Muscle of arm (tissue), 12 donors: Measurements from ENCODE around the gene EFHC1. TPM values are rescaled to one million over a fixed set of nuclear protein-coding genes. Genes with fewer than 3 reads are reported as not detected.
A peak's percentile ranks its signal among the peaks of the same experiment; 100 is the strongest.

Experiments
- DNase-seq: peaks from one replicate; pipeline ENCODE4 v3.0.0-alpha.2; 2013
- polyA plus RNA-seq, 12 donors: library from polyadenylated mRNA; unstranded; fragments of 120-200 nt; gene quantifications; one replicate each; pipeline ENCODE4 v1.2.1, GENCODE V29; 2013; ENCODE audit not compliant: insufficient read length in 12 of 12

Gene EFHC1
- polyA plus RNA-seq, 12 donors: 14.4 to 72.6 (median 23.4) TPM; not detected in 1

DNA sequence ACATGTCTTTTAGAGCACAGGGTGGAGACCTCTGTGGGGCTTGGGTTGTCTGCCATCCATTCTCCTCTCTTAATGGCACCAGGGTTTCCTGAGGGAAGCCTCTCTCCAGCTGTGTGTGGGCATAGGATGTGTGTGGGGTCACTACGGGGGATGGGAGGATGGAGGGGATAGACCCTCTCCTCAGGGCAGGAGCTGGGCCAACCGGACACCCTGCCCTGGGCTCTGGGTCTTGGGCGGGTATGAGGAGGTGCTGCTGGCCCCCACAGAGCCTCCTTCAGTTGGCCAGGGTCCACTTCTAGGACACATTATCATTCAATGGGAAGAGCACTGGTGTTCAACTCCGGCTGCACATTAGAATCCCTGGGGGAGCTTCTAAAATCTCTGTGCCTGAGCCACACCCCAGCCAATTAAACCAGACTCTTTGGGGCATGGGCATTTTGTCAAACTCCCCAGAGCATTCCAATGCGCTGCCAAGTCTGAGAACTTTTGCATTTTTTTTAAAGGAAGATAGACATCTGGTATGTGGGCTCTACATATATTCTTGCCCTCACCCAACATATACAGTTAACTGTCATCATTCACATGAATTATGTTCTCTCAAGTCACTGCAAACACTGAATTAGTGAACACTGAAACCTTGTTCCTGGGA is 118.2 kb downstream of the EFHC1 start:
- DNase-seq: no peak

DNA sequence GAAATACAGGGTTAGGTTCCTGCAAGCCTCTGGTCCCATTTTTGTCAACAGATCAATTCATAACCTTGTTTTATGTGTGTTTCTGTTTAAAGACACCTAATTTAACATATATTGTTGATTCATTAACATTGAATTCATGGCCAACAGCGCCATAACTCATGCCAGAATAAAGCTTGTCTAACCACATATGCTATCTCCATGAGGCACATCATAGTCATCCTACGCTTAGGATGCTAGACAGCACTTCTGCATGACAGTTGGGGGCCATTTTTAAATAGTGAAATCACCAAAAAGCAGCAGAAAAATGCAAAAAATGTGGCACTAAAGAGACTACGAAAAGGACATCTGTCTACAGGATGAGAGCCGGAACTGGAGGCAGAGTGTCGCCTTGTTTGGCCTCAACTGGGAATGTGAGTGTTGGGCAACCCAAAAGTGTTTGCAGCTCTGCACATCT is 118.8 kb downstream of the EFHC1 start:
- no peak for DNase-seq

DNA sequence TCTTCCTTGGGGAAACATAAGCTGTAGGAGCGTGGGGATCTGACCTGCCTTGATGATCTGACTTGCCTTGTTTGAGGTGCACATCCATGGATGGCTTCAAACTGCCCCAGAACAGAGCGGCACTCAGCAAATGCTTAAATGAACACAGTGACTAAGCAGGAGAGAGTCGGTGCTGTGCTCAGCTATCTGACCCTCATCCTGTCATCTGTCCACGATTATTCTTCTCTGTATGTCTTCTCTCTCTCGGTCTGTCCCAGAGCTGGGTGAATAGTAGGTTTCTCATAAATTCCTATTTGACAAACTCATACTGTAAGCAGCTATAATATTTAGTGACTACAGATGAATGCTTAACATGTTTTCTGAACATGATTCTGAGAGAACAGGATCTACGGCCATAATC is 119.5 kb downstream of the EFHC1 start:
- no peak for DNase-seq

DNA sequence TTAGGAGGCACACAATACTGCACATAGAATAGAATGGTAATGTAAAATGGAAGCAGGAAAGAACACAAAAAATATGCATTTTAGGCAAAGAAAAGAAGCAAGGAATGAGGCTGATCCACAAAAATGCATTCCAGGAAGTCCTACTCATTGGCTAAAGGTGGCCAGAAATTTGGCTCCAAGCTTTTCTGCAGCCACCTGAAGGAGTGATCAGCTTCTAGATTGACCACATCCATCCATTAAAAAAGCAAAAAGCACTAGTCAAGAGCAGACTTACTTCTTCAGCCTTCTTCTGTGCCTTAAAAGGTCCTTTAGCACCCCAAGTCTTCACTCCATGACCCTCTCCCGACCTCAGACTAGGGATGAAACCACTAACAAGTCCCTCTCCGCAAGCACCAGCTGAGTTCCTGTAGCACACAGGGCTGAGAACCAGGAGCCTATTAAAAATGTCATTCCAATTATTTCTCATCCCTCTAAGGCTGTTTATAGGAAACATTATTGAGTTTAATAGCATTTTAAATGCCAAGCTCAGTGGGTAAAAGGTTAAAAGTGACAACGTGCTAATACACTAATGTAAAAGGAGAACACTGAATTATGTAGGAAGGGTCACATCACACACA is 120.3 kb downstream of the EFHC1 start:
- no peak for DNase-seq

DNA sequence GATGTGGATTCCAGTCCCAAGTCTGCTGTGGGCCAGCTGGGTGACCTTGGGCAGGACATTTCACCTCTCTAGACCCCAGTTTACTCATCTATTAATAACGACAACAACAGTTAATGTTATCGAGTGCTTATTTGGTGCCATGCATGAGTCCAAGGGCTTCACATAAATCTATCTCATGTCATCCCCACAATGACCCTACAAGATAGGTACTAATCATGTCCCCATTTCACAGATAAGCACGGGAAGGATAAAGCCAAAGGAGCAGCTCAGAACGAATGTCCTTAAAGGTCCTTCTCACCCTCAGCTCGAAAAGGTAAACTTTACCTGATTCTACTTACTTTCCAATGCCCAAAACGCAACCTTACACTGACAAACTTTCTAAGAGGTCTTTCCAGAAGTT is 121.0 kb downstream of the EFHC1 start:
- DNase-seq: no peak

DNA sequence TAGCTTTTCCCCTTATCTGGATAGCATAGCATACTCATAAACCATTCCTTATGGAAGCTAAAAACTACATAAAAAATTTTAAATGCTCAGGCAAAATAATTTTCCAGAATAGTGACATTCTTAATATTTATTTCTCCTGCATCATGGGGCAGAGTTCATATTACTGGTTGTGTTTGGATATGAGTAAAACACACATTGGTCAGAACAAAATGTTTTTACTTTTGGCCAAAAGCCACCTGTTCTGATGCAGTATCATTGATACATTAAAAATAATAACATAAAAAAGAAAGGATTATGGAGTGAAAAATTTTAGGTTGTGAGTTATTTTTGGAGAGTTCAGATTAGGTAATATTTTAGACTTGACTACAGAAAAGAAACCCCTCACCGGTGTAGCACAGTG is 123.1 kb downstream of the EFHC1 start:
- no peak for DNase-seq

DNA sequence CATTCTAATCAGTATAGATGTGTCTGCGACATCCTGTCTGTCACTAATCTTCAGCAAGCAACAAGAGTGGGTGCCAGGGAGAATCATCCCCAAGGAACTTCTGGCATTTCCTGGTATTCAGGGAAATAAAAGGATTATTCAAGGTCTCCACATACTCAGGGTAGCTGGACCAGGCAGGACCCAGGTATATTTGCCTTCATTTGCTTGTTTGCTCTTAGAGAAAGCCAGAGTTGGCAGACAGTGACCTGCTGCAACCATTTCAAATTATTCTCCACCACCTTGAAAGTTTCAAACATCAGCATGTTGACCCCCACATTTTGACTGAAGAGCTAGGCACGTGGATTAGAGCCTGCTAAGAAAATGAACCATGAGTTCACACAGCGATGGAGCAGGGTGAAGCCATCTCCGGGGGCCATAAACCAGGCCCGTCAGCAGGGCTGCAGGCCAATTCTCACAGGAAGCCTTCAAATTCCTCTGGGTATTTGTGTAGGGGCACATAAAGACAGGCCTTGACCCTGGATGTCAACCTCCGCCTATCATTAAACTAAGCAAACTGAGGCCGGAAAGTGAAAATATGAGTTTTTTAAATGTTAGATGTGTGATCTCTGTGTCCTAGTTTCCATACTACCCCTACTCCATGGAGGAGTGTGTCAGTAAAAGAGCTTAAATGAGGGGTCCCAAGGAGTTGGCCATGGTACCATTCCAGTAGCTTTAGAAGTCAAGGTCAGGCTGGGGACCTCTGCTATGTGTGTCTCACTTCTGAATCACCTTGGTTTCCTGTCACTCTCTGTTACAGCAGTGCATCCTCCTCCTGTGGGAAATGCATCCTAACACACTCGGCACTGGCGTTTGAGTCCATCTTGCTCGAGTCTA is 123.8 kb downstream of the EFHC1 start:
- no peak for DNase-seq

DNA sequence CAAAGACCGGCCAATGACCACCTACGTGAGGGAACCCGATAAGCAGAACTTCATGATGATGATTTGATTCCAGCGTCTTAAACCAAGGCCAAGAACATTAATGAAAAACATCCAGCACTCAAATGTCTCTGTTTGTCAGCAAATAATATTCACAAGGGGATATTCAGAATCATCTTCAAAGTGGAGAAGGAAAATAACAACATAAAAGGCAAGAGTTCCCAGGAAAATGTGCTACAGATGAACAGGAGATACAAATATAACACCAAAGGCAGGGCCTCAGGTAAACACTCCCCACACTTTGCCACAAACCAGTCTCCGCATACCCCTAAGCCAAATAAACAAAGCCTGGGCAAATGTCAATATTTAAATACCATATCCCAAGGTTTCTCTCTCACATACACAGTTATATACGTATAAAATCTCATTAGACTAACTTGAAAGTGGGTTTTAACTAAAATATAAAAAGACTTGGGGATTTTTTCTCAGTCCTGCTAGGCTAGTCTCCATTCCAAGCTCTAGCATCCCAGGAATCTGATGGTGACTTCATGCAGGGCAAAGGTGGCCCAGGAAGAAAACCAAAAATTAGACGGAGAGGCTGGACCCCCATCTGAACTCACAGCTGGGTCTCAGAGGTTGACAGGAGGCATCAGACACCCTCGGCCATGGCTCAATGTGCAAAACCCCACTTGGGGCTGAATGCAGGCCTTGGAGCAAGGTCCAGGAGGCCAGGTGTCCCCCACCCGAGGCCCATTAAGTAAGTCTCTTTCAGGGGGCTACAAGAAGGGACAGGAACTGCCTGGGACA is 124.7 kb downstream of the EFHC1 start:
- DNase-seq: no peak

DNA sequence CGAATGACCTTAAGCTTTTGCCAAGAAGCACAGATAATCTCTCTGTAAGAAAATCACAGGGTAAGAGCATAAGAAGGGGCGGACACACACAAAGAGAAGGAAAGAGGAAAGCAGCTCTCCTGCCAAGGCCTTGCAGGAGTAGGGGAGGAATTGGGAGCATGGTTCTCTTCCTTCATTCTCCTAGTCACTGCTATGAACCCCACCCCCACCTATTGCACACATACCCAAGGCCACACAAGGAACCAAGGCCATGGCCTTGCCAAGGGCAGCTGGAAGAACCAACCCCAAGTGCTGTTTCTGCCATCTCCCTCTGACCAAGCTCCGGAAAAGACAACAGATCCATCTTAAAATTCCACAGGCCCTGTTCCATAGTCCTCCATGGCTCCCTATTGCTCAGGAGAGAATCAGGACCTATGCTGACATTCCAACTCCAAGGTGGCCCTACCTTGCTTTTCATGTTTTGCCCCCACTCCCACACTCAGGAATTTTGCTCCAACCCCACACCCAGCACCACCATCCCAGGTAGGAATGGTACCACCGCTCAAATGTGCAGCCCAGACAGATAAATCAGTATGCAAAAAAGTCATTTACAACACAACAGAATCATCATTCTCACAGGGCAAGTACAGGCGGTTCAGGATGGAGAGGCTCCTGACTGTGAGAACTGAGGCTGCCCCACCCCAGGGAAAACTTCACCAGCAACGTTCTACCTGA is 125.4 kb downstream of the EFHC1 start:
- DNase-seq: no peak

DNA sequence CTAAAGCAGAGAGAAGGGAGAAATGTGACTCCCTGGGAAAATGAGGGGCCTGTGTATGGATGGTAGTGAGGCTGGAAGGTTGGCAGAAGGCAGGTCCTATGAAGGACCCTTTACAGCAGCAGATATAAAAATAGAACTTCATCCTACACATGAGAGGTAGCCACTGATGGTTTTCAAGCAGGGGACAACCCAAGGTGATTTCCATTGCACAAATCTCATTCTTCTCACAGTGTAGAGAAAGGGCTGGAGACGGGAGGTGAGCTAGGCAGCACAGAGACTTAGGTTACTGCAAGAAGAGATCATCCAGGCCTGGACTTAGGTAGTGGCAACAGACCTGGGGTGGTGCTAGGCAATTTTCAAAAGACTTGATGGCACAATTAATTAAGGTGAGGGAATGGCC is 126.0 kb downstream of the EFHC1 start:
- no peak for DNase-seq

DNA sequence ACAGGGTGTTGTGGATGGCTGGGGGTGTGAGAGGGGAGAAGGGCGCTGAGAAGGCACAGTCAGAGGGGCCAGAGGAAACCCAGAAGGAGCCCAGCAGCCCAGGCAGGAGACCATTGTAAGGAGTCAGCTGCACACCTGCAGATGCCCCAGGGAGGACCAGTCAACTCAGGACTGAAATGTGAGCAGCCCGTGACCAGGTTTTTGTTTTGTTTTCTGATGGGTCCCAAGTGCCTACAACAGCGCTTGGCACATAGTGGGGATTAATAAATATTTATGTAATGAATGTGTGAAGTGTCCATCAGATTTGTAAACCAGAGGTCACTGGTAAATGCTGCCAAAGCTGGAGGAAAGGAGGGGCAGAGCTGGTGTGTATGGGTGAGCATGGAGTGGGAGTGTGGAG is 126.5 kb downstream of the EFHC1 start:
- no peak for DNase-seq

DNA sequence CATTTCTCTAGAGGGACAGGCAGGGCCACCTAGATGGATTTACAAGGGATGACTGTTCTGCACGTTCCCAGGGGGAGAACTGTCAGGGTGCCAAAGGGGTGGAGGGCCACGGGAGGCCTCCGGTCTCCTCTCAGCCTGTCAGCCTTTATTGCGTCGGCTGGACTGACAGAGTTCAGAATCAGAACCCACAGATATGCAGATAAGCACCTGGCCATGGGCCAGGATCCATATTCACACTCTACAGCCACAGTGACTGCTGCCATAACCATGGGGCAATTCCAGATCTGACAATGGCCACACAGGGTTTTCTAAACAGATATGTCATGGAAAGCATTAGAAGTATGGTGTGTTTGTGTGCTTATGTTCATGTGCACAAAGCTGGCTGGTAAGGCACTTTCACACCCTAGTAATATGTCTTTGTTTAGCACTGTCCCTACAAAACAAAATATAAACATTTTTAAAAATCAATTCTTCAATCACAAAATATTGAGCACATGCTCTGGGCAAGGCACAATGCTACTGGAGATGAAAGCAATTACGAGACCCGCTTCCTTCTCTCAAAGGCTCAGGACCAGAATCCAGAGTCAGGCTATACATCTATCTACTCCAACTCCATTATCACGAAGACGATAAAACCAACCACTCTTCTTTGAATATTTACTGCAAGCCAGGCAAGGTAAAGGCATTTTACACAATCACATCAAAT is 127.7 kb downstream of the EFHC1 start:
- no peak for DNase-seq

DNA sequence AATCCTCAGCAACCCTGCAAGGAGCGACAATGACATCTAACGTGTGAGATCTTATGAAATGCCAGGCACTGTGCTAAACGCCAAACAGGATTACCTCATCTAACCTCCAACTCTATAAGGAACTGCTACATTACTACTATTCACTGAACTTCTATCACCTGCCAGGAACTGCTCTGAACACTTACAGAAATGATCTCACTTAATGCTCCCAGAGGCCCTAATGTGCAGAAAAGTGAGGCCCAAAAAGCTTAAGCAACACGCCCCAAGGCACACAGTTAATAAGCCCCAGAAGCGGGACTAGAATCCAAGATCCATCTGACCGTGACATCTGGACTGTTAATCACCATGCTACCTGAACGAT is 128.2 kb downstream of the EFHC1 start:
- DNase-seq: no peak

DNA sequence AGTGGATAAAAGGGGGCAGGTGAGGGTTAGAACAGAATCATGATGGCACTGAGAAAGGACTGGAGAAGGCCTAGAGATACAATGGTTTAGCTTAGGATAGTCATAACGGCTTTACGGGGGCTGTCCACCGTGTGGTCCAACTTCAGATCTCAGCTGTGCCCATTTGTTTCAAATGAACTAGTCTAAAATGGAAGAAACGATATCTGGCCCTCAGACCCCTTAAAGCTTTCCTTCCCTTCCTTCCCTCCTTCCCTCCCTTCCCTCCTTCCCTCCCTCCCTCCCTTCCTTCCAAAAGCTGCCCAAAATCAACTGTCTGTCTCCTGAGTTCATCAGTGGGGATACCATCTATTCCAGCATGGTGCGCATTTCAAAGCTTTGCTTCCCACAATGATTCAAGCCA is 128.9 kb downstream of the EFHC1 start:
- no peak for DNase-seq

DNA sequence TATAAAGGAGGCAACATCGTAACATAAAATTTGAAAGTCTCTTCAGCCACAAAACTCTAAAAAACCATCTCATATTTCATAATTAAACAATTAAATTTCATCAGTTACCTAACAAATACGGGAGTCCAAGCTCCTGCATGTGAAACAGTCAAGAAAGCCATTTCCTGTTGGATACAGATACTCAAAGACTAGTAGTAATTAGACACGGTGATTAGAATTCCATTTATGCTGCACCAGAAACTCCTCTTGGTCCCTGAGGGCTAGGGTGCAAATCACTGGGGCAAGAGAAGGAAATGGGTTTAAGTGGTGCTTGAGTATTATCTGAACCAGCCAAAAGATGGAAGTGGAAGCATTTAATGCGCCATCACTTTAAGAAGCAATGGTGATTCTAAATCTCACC is 129.3 kb downstream of the EFHC1 start:
- no peak for DNase-seq

DNA sequence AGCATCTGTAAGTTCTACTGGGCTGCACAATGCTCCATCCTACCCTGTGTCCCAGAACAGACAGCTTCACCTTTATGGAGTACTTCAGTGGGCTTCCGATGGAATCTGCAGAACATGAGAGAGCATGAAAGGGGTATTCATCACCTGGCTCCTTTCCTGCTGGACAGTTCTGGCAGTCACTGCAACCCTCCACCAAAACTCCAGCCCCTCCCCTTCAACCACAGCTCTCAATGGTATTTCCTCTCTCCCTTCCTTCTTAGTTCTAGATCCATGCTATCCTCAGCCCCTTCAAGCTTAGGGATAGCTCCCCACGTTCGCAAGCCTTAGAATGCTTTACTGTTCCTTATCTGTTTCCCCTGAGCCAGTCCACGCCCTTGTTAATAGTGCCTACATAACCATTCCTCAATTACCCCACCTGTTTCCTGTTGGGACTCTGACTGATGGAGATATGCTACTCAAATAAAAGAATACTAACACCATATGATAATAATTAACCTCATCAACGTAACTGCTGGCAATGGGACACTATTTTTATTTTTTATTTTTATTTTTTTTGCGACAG is 130.0 kb downstream of the EFHC1 start:
- no peak for DNase-seq

DNA sequence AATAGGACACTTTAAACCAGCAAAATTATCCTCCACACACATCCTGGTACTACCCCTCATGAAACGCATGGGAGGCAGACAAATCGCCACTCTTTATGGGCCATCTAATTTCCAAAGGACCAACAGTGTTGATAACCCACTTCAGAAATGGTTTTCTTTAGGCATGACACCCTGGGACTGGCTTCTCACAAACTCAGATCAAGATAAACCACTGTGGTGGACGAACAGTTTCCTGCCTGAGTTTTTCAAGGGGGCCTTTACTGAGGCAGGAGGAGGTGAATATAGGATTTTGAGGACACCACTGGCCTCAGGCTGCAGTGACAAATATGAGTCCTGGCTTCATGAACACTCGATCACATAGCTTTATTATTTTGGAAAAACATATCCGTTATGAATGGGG is 130.7 kb downstream of the EFHC1 start:
- no peak for DNase-seq

DNA sequence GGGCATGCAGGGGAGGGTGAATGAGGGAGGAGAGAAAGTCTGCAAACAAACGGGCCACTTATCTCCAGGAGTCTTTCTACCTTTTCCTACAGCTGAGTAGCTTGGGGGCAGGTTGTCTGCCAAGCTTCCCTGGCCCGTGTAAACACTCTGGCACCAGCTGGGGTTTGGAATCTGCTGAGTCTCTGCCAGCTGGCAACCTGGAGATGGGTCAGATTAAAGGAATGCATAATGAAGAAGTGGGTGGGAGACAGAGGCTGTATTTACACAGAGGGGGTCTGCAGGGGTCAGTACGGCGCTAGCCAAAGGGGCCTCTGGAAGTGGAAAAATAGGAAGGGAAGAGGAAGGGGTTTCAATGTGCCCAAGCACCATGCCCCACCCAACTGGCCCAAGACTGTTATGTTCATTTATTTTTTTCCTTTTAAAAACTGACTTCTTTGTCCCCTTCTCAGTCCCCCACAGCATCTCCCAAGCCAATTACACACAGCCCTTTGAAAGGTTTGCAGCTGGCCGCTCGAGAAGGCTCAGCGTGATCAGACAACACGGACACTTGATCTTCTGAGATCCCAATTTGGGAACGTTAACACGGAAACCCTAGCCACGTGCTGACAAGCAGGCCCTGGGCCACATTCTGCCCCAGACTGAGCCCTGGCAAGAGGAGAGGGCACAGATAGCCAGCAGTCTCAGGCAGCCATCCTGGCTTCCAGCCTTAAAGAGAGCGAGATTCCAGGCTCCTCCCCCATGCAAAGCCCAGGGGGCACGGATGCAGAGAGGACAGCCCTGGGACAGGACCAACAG is 131.5 kb downstream of the EFHC1 start:
- peak; percentile 66 for DNase-seq

DNA sequence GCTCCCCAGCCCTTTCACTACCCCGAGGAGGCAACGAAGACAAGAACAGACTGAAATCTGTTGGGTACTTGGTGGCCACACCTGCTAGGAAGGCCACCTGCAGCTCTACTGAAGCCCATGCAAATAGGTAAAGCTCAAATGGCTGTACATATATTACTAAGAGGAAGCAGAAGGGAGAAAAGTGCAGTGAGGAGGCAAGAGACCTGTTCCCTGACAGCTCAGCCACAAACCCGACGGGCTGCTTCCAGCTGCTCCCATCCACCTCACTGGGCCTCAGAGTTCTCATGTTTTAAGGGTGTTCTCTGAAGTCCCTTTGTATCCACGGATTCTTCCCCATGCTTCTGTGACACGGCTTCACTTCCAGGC is 132.1 kb downstream of the EFHC1 start:
- no peak for DNase-seq

DNA sequence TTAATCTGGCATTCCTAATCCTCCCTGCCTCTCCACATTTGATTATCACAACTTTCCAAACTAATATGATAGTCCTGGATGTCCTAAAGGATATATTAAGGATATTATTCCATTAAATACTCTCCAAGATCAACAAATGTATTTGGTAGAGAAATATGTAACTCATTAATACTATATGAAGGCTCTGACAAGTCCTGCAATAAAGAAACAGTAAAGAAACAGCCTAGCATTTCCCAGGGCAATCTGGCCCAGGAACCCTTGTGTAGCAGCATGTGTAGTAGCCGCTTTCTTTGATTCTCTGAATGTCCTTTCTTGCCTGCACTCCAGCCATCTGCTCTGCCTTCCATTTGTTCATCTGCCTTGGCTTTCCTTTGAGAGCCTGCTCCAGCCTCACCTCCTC is 133.0 kb downstream of the EFHC1 start:
- no peak for DNase-seq
